ENCODE results near the gene RAD50.
"Not testable (repeated sequence)": the region's sequence is repeated elsewhere in the genome, so short reads cannot be mapped to it uniquely, and the experiment has no call there.

RAD50 gene

DNA sequence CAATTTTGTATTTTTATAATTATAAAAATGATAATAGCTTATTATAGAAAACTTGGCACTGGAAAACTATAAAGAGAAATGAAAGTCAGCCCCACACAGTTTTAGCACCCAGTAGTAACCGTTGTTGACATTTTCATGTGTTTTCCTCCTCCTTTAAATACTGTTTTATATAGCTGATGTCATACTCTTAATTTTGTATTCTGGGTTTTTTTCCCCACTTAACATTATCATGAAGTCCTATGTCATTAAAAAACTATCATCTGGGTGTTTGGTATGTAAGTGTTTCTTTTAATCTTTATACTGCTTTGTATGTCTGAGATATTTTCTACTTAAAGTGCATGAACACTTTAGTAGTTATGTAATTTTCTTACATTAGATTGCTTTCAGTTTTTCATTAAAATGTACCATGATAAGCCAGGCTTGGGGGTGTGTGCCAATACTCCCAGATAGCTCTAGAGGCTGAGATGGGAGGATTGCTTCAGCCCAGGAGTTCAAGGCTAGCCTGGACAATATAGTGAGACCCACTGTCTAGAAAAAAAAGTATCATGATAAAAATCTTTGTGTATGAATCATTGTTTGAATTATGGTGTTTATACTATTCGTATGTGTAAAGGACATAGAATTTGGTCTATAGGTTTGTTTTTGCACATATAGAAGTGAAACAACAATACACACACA, 2.7 kb downstream of the RAD50 start:
- DNase-seq: no peak

DNA sequence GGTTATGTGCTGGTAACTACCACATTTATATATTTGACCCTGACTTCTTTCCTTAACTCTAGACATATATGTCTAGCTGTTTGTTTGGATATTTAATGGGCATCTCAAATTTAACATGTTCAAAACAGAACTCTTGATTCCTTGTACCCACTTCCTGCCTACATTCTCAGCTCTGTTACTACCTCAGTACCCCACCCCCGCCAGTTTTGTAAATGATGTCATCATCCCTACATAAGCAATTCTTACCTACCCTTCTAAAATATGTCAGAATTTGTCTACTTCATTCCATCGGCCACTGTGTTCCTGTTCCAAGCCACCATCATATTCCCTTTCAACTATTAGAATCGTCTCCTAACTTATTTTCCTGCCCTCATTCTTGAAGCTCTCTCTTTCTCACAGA, 4.8 kb downstream of the RAD50 start:
- DNase-seq: no peak

DNA sequence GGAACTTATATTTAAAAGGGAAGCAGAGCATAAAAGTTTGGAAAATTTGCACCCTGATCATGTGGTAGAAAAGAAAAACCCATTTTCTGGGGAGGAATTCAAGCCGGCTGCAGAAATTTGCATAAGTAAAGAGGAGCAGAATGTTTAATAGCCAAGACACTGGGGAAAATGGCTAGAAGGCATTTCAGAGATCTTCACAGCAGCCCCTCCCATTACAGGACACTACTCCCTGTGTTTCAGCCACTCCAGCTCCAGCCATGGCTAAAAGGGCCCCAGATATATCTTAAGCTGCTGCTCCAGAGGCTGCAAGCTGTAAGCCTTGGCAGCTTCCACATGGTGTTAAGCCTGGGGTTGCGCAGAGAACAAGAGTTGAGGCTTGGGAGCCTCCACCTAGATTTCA, 7.8 kb downstream of the RAD50 start:
- not testable (repeated sequence) for DNase-seq

DNA sequence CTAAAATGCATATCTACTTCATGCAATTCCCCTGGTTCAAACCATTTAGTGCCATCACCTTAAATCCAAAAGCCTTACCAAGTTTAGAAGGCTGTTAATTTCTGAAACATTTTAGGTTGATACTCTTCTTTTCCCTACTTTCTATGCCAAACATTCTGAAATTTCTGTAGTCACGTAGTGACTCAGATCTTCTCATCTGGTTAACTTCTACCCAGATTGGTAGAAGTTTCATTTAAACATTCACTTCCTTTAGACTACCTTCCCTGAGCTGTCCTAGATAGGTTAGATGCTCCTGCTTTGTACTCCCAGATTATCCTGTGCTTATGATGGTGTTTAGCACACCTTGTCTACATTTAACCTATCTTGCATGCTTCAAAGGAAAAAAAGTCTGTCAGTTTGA, 9.9 kb downstream of the RAD50 start:
- no peak for DNase-seq

DNA sequence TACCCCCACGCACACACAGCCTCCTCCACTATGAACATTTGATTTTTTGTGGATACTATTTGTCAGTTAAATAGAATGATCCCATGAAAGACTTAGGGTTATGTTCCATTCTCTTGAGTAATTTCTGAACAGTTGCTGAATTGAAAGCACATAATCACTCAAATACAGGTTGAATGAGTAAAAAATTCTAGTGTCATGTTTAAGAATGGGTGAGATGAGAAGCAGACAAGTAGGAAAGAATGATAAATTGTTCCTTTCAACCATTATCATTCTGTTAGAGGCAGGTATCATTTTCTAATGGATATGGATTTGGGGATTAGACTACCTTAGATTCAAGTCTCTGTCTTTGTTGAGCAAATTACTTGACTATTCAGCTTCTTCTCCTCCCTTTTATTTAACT, 19.3 kb downstream of the RAD50 start:
- no peak for DNase-seq

DNA sequence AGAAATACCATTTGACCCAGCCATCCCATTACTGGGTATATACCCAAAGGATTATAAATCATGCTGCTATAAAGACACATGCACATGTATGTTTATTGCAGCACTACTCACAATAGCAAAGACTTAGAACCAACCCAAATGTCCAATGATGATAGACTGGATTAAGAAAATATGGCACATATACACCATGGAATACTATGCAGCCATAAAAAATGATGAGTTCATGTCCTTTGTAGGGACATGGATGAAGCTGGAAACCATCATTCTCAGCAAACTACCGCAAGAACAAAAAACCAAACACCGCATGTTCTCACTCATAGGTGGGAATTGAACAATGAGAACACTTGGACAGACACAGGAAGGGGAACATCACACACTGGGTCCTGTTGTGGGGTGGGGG, 27.8 kb downstream of the RAD50 start:
- not testable (repeated sequence) for DNase-seq

DNA sequence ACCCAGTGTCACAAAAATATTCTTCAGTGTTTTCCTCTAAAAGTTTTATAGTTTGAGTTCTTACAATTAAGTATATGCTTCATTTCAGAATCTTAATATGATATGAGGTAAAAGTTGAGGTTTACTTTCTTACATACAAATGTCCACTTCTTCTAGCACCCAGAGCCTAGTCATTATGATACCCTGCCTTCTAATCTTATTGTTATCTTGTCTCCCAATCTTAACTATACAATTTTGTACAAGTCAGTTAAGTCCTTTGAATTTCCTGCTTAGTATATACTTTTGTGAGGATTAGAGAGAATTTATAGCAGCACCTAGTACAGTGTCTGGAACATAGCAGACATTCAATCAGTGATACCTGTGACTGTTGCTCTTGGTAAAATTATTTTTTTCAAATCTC, 29.3 kb downstream of the RAD50 start:
- no peak for DNase-seq

DNA sequence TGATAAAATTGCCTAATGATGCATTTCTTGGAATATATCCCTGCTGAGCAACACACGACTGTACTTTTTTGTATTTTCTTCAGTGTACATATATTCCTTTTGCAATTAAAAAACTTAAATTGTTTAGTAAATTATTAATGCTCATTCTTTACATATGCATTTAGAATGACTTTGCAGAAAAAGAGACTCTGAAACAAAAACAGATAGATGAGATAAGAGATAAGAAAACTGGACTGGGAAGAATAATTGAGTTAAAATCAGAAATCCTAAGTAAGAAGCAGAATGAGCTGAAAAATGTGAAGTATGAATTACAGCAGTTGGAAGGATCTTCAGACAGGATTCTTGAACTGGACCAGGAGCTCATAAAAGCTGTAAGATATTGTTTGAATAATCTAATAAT, 32.7 kb downstream of the RAD50 start:
- no peak for DNase-seq

DNA sequence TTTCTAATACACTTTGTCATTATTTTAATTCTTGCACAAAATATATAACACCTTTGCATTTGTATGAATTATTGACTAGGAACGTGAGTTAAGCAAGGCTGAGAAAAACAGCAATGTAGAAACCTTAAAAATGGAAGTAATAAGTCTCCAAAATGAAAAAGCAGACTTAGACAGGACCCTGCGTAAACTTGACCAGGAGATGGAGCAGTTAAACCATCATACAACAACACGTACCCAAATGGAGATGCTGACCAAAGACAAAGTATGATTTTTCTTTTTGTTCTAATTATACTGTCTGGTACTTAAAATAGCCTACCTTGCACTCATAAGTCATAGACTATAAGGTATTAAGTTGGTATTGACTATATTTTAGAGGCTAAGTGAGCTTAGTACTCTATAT, 34.4 kb downstream of the RAD50 start:
- DNase-seq: no peak

DNA sequence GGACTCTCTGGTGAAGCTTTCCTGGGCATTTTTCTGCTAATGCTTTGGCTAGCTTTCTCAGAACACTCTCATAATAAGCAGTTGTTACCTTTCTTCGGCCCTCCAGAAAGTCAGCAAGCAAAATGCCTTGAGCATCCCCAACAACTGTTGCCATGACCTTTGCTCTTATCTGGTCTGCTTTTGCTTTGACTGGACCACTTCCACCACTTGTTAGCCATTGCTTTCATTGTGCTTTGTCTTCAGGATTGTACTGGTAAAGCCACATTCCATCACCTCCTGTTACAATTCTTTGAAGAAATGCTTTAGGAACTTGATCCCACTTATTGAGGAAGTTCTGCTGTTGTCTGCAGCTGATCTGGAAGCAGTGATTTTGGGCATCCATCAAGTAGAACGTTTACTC, 35.7 kb downstream of the RAD50 start:
- DNase-seq: no peak

DNA sequence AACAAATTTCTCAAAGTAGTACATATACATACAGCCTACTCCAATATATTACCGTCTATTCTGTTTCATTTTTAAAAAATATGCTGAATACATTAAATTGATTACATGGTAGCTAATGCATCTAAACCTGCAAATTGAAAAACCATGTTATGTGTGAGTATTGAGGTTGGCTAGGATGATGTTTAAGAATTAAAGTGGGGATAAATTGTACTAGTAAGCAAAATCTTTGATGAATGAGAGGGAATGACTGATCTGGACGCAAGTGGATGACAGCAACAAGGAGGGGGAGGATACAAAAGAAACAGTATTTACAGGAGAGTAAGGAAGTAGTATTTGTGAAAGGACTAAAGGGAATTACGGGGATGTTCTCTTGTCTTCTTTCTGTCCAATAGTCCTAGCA, 37.4 kb downstream of the RAD50 start:
- no peak for DNase-seq

DNA sequence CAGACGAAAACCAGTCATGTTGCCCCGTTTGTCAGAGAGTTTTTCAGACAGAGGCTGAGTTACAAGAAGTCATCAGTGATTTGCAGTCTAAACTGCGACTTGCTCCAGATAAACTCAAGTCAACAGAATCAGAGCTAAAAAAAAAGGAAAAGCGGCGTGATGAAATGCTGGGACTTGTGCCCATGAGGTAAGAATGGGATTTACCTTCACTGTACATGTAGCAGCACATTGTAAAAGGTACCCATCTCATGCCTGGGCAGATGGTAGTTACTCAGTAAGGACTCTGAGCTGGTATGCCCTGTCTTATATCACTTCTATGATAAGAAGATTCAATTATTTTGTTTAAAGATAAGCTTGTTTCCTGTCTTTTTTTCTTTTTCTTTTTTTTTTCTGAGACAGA, 38.8 kb downstream of the RAD50 start:
- DNase-seq: no peak

DNA sequence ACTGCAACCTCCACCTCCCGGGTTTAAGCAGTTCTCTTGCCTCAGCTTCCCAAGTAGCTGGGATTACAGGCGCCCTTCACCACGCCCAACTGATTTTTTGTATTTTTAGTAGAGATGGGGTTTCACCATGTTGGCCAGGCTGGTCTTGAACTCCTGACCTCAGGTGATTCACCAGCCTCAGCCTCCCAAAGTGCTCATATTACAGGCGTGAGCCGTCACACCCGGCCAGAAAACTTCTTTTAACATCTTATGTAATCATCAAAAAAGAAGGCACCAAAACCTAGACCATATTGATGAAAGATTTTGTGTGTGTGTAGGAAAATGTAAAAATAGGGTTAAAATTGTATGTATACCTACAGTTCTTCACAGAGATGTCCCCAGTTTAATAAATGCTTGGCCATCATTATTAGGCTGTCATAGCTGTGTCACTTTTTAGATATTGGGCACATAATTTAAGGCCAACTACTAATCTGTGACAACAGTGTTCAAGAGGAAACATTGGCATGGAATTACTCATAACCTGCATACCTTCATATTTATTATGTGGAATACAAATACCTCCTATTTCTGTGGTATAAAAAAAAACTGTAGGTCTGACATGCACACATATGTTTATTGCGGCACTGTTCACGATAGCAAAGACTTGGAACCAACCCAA, 44.4 kb downstream of the RAD50 start:
- DNase-seq: no peak

DNA sequence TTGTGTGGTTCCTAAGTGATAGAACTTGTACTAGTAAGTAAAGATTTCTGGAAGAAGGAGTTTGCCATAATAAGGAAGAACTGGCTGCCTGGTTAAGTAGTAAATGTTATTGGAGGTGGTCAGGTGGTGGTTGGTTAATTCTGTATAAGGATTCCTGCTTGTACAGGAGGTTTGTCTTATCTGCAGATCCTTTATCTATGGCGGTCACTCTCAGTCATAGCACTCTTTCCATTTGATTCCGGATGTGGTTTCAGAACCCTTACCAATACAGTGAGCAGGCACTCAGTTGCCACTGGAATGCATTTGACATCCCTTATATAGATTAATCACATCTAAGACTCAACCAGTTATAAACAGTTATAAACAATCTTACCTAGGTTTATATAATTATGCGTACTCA, 50.3 kb downstream of the RAD50 start:
- DNase-seq: no peak

DNA sequence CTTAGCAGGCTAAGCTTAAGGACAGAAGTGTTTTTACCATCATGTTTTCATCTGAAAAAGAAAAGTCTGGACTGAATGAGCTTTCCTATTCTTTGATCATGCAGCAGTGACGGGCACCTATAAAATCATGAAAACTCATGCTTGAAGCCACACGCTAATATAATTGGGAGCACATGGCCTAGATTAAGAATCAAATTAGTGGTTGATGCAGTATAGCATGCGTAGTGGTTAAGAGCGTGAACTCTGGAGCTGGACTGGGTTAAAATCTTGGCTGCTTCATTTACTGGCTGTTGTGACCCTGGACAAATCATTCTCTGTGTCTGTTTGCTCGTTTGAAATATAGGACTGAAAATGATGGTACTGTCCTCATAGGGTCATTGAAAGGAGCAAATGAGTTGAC, 51.3 kb downstream of the RAD50 start:
- no peak for DNase-seq

DNA sequence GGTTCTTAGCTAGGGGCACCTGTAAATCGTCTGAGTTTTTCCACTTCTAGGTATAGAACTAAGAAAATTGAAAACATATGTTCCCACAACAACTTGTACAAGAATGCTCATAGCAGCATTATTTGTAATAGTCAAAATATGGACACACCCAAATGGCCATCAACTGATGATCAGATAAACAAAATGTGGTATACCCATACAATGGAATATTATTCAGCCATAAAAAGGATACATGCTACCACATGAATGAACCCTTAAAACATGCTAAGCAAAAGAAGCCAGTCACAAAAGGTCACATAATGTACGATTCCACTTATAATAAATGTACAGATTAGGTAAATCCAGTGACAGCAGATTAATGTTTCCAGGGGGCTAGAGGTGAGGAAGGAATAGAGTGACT, 55.2 kb downstream of the RAD50 start:
- DNase-seq: no peak

DNA sequence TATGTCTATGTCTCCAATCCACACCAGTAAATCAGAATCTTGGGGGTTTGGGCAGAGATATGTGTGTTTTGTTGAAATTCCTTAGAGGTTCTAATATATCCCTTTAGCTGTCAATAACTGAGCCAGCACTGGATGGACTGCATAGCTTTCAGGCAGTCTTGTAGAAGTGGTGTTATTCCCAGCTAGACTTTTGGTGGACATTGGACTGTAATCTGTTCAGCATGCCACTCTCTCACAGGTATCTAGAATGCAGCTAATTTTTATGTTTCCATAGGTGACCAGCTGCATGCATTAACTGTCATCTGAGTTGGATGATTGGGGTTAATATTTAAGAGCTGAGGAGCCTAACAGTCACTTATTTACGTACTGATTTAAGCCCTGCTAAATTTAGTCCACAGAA, 56.1 kb downstream of the RAD50 start:
- DNase-seq: no peak

DNA sequence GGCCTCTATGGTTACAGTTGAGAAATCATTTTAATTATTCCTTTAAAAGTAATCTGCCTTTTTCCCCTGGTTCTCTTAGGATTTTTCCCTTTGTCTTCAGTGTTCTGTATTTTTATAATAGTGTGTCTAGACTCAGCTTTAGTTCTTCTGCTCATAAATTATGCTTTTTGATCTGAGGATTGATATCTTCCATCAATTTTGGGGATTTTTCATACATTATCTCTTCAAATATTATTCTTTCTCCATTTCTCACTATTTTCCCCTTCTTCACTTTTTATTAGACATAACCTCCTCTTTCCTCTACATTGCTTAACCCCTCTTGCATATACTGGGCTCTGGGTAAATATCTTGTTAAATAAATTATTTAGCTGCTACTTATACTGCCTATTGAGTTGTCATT, 64.9 kb downstream of the RAD50 start:
- DNase-seq: no peak

DNA sequence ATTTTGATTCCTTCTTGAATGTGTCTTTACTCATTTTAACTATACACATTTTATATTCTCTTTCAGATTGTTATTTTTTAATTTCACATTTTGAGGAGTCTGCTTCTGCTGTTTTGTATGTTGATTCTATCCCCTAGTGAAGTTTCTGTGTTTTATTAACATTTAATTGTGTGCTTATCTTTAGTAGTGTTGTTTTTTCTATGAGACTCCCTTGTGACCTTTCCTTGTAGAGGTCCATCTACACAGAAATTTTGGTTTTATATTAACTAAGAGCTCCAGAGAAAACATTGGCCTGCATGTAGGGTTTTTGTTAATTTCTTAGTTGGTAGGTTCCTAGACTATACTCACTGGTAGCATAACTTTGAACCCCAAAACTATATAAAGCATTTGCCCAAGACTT, 65.8 kb downstream of the RAD50 start:
- no peak for DNase-seq

DNA sequence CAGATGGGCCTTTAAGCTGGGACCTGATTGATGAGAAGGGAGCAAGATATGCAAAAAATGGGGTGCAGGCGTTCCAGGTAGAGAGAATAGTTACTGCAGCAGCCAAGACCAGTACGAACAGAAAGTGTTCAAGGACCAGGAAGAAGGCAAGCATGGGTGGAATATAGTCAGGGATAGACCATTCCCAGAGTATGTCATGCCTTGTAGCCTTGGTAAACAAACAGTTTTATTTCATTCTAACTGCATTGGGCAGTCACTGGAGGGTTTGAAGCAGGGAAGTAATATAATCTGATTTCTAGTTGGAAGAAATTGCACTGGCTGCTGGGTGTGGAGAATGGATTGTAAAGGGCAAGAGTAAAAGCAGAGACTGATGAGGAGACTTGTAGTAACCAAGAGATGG, 70.7 kb downstream of the RAD50 start:
- DNase-seq: no peak

DNA sequence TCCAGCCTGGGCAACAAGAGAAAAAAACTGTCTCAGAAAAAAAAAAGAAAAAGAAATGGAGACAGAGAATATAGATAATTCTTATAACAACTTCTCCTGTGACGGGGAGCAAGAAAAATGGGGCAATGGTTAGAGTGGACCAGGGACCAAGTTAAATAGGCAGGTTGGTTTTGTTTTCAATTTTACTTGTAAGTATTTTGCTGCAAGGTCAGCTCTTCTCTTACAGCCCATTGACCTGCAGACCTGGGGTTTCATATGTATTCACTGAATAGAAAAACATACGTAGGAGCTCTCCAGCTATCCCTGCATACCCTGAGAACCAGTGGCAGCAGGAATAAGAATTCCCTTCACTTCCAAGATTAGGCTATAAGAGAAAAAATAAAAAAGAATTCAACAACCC, 72.0 kb downstream of the RAD50 start:
- no peak for DNase-seq

DNA sequence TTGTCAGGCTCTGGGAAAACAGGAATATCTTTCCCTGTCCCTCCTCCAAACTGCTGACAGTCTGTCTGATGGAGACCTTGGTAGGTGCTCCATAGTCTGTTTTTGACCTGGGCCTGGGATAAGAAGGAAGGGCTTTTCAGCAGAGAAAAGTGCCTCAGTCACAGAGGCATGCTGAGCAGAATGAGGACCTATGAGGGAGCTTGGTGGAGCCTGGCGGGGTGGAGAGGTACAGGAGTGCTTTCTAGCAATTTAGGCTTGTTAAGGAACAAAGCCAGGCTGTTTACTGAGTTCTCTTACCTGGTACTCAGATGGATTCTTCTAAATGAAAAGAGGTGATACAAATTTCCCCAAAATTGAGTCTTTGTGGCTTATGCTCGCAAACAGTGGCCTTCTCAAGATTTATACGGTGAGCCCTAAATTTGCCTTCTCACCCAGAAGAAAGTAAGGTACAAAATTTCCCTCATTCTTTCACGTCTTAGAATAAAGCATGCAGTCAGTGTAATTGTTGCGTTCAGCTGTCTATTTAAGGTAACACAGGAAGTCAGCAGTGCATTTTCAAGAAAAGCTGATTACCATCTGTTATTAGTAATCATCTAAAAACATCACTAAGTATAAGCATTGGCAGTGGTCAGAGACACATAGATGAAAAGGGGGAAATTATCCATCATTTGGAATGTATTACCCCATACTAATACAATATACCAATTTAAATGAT, 72.6 kb downstream of the RAD50 start:
- DNase-seq: no peak

DNA sequence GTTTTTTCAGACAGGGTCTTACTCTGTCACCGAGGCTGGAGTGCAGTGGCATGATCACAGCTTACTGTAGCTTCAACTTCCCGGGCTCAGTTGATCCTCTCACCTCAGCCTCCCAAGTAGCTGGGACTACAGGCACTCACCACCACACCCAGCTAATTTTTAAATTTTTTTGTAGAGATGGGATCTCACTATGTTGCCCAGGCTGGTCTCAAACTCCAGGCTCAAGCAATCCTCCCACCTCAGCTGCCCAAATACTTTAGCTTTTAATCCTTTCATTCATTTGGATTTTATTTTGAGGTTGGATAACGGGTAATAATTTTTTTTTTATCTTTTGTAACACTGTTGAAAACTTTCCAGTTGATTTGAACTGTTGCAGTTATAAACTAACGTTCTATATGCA, 76.8 kb downstream of the RAD50 start:
- DNase-seq: not testable (repeated sequence)

DNA sequence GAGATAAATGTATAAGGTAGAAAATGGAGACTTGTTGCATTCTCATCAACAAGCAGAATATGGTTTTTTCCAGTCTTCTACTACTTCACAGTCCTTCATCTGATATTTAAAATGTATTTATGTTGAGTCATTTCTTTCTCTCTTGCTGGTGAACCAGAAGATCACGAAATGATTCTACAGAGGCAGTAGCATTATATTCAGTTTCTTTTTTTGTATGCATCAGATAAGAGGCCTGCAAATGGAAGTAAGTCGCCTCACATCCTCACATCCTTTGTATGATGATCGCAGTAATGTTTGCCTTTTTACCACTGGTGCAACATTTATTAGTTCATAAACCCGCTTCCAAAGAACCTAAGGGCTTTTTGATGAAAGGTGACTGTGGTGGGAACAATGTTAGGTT, 79.1 kb downstream of the RAD50 start:
- DNase-seq: no peak

DNA sequence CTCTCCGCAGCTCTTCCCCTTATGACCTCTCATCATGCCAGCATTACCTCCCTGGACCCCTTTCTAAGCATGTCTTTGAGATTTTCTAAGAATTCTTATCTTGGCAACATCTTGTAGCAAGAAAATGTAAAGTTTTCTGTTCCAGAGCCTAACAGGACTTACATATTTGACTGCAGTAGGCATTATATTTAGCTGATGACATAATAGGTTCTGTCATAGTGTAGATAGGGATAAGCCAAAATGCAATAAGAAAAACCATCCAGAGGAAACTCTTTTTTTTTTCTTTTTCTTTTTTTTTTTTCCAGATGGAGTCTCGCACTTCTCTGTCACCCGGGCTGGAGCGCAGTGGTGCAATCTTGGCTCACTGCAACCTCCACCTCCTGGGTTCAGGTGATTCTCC, 80.5 kb downstream of the RAD50 start:
- no peak for DNase-seq
